Measurements from ENCODE around the gene ARID2. TPM values are rescaled to one million over a fixed set of nuclear protein-coding genes. Genes with fewer than 3 reads are reported as not detected.

ARID2 gene
- total RNA-seq, 1 donor from 2014 or later: 46.3 TPM

GRCh38 chr12:45757172-45757571, 27.7 kb downstream of the ARID2 start:
- H3K4me3 Mint-ChIP-seq (ENCODE audit: unreplicated experiment): no peak overlapping the region
- TF ChIP-seq, protein P1, sequence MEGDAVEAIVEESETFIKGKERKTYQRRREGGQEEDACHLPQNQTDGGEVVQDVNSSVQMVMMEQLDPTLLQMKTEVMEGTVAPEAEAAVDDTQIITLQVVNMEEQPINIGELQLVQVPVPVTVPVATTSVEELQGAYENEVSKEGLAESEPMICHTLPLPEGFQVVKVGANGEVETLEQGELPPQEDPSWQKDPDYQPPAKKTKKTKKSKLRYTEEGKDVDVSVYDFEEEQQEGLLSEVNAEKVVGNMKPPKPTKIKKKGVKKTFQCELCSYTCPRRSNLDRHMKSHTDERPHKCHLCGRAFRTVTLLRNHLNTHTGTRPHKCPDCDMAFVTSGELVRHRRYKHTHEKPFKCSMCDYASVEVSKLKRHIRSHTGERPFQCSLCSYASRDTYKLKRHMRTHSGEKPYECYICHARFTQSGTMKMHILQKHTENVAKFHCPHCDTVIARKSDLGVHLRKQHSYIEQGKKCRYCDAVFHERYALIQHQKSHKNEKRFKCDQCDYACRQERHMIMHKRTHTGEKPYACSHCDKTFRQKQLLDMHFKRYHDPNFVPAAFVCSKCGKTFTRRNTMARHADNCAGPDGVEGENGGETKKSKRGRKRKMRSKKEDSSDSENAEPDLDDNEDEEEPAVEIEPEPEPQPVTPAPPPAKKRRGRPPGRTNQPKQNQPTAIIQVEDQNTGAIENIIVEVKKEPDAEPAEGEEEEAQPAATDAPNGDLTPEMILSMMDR (IDR thresholded peaks at IDR 0.05; ENCODE audit: unreplicated experiment): no peak
- H3K27ac Mint-ChIP-seq (ENCODE audit: unreplicated experiment): no peak overlapping the region
- H3K36me3 Mint-ChIP-seq (ENCODE audit: low read depth, unreplicated experiment): no peaks in the 10 kb centered on the region
- DNase-seq (ENCODE audit: low spot score): no peak
- H3K4me1 Mint-ChIP-seq (ENCODE audit: unreplicated experiment): no peaks in the 10 kb centered on the region
- H3K27me3 Mint-ChIP-seq (ENCODE audit: unreplicated experiment): no peaks in the 10 kb centered on the region
- H3K9me3 Mint-ChIP-seq (ENCODE audit: unreplicated experiment): no peaks in the 10 kb centered on the region

DNA sequence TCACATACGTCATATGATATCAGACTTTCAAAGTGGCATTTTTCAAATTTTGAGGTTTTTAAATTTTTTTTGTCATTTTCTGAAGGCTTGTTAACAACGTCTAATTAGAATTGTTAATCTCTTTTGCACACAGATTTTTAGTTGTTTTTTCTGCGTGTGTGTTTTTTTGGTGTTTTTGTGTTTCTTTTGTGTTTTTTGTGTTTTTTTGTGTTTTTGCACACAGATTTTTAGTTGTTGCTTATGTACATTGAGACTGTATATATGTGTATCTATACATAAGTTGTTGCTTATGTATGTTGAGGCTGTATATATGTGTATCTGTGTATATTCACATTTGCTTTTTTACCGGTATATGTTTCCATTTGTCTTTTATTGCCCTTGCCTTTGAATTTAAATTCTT, 30.8 kb downstream of the ARID2 start:
- H3K27ac Mint-ChIP-seq (ENCODE audit: unreplicated experiment): no peak overlapping the region
- no peaks in the 10 kb centered on the region for H3K4me1 Mint-ChIP-seq (ENCODE audit: unreplicated experiment)
- no peaks in the 10 kb centered on the region for H3K9me3 Mint-ChIP-seq (ENCODE audit: unreplicated experiment)
- no peak overlapping the region for H3K4me3 Mint-ChIP-seq (ENCODE audit: unreplicated experiment)
- DNase-seq (ENCODE audit: low spot score): no peak
- H3K36me3 Mint-ChIP-seq (ENCODE audit: low read depth, unreplicated experiment): no peaks in the 10 kb centered on the region
- TF ChIP-seq, protein P1 (IDR thresholded peaks at IDR 0.05; ENCODE audit: unreplicated experiment): no peak
- H3K27me3 Mint-ChIP-seq (ENCODE audit: unreplicated experiment): no peaks in the 10 kb centered on the region

DNA sequence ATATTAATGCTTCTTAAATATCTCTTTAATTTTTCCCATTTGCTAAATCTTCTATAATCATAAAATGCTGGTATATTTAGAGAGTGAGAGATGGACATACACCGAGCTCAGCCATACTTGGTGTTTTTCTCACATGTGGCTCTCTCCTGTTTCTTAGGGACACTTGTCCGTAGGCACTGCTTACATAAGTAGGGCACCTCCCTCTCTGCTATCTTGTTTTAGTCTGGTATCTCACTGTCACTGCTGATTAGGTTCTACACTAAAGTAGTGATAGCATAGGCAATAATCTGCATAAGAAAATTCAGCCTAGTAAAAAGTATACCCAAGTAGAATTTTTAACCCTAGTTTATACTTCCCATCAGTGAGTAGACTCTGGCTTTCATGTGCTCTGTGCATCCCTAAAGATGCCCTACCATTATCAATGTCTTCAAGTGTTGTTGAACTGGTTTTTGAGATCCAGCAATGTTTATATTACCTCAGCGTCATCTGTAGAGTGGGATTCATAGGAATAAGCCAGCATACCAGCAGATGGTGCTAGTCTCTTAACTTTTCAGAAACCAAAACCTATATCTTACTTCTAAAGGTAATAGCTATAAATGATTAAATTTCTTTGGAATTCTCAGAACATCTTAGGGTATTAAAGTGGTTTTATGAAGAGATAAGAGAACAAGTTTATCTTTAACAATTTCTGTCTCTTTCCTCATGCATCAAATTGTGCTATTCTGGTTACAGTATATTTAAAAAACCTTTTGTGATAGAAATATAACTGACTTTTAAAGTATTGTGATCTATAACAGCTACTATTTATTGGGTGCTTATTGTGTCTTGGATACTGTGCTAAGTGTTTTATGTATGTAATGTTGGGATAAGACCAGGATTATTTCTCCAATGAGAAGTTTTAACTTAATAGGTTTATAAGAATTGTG, 32.9 kb downstream of the ARID2 start:
- Mint-ChIP-seq H3K27me3 (ENCODE audit: unreplicated experiment) (no peaks in the 10 kb centered on the region), H3K27ac (ENCODE audit: unreplicated experiment) (peak overlapping the region; percentile 19), H3K9me3 (ENCODE audit: unreplicated experiment) (no peaks in the 10 kb centered on the region), H3K36me3 (ENCODE audit: low read depth, unreplicated experiment) (peaks cover 2% of the 10 kb centered on the region), H3K4me1 (ENCODE audit: unreplicated experiment) (no peaks in the 10 kb centered on the region), H3K4me3 (ENCODE audit: unreplicated experiment) (no peak overlapping the region)
- DNase-seq (ENCODE audit: low spot score): peak; percentile 18
- TF ChIP-seq, protein P1 (IDR thresholded peaks at IDR 0.05; ENCODE audit: unreplicated experiment): no peak

- peaks cover 4% of the 10 kb centered on the region for H3K36me3 Mint-ChIP-seq (ENCODE audit: low read depth, unreplicated experiment)
These were observed 33.9 kb downstream of the ARID2 start for GRCh38 chr12:45763381-45763780.

More at GRCh38 chr12:45763381-45763780, 33.9 kb downstream of the ARID2 start:
- H3K9me3 Mint-ChIP-seq (ENCODE audit: unreplicated experiment): no peaks in the 10 kb centered on the region
- peaks cover 2% of the 10 kb centered on the region for H3K4me1 Mint-ChIP-seq (ENCODE audit: unreplicated experiment)
- H3K27ac Mint-ChIP-seq (ENCODE audit: unreplicated experiment): no peak overlapping the region
- no peaks in the 10 kb centered on the region for H3K27me3 Mint-ChIP-seq (ENCODE audit: unreplicated experiment)
- H3K4me3 Mint-ChIP-seq (ENCODE audit: unreplicated experiment): no peak overlapping the region
- DNase-seq (ENCODE audit: low spot score): no peak
- TF ChIP-seq, protein P1 (IDR thresholded peaks at IDR 0.05; ENCODE audit: unreplicated experiment): no peak

Measured in endothelial cell (in vitro differentiated cells).